C4-2B (cell line): Measurements from ENCODE around the gene PCDHGC5.

ENCODE experiments used
- ZFX ChIP-seq: fragments of 450-650 bp; IDR thresholded peaks from 2 replicates; pipeline ENCODE4 v1.6.1; 2017
- TF ChIP-seq, protein P1 (sequence below): fragments of 450-650 bp; conservative IDR thresholded peaks from 2 replicates; pipeline ENCODE4 v1.5.1; 2017; ENCODE audit warnings: mild to moderate bottlenecking

DNA sequence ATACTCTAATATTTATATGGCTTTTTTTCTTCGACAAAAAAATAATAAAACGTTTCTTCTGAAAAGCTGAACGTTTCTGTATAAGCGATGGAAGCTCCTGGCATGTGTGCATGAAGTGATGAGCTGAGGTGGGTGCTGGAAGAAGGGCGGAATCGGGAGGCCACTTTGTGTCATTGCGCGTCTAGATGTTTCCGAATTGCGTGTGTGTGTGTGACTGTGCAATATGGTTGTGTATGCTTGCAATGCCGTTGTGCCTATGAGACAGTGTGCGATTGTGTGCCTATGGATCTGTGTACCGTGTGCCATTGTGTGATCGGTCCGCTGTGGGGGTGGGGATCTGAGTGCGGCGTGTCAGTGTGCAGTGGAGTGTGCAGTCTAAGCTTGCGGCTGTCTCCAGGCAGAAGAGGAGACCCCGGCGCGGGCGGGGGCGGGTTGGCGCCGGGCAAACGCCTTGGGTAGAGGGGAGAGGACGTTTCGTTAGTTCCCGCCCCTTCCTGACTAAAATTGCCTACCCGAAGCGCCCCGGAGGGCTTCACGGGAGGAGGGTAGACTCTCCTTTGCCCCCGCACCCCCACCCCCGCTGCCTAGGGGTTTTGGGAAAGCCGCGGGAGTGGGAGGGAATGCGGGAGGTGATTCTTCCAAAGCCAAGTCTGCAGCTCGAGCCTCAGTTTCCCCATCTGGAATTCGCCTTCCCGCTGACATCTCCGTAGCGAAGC is 24.2 kb downstream of the PCDHGC5 start:
- TF ChIP-seq, protein P1, sequence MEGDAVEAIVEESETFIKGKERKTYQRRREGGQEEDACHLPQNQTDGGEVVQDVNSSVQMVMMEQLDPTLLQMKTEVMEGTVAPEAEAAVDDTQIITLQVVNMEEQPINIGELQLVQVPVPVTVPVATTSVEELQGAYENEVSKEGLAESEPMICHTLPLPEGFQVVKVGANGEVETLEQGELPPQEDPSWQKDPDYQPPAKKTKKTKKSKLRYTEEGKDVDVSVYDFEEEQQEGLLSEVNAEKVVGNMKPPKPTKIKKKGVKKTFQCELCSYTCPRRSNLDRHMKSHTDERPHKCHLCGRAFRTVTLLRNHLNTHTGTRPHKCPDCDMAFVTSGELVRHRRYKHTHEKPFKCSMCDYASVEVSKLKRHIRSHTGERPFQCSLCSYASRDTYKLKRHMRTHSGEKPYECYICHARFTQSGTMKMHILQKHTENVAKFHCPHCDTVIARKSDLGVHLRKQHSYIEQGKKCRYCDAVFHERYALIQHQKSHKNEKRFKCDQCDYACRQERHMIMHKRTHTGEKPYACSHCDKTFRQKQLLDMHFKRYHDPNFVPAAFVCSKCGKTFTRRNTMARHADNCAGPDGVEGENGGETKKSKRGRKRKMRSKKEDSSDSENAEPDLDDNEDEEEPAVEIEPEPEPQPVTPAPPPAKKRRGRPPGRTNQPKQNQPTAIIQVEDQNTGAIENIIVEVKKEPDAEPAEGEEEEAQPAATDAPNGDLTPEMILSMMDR = no peak; the same call in 1 of the 2 replicates
- no peak for TF ChIP-seq ZFX
